ENCODE results near the gene GNAI2. TPM values are rescaled to one million over a fixed set of nuclear protein-coding genes. Genes with fewer than 3 reads are reported as not detected.

Gene GNAI2
- total and polyA plus RNA-seq, 2 donors (not counting 3 experiments of a cell fraction or from before 2014, with no cell fraction given), result 767 to 1,875 TPM

GRCh38 chr3:50246517-50246954 is 10.5 kb downstream of the GNAI2 start:
- DNase-seq (ENCODE audit: low read depth, low spot score) (peak; percentile 78), FAIRE-seq (no peak)
- peaks cover 90% of the 10 kb centered on the region for H3K4me1 ChIP-seq (ENCODE audit: control insufficient read depth, extremely low read depth, insufficient read depth, low read length)
- H2AFZ ChIP-seq (ENCODE audit: low read depth, low read length), result no peak overlapping the region
- H3K4me3 ChIP-seq (replicated peaks in 1 of 3; ENCODE audit: insufficient read depth in 1 of 3, low read depth in 1 of 3, low read length in 3 of 3), result no peak overlapping the region
- CTCF ChIA-PET, result interaction anchor here (0.5 to 3.7 kb wide), 25 partner anchors 9 to 407 kb away, joined by 3 to 134 read pairs (median 6); partner anchors contain the start of genes GNAI2, GNAT1 and IFRD2
- dilution Hi-C loops (cut with MboI; ENCODE audit: extremely low pct_ligation_motif_present, low sequenced_read_pairs), result no loop called here
- H3K27ac ChIP-seq (ENCODE audit: insufficient read depth, low read depth, low read length), result peak overlapping the region; percentile 86
- POLR2A ChIA-PET, result interaction anchor here (0.8 to 1.9 kb wide), 5 partner anchors 10 to 82 kb away, joined by 3 to 14 read pairs (median 3); partner anchors contain the start of genes GNAI2, SEMA3B and TUSC2
- H3K9me1 ChIP-seq (replicated peaks; ENCODE audit: control insufficient read depth, extremely low read depth, insufficient read depth, low read length), result no peaks in the 10 kb centered on the region
- H4K20me1 ChIP-seq (replicated peaks; ENCODE audit: control insufficient read depth, extremely low read depth, insufficient read depth, low read length), result no peaks in the 10 kb centered on the region
- H3K36me3 ChIP-seq (ENCODE audit: control insufficient read depth in 2 of 2, extremely low read depth in 1 of 2, insufficient read depth in 2 of 2, low read length in 2 of 2), result peaks cover 4 to 29% of the 10 kb centered on the region in 2 experiments
- TF ChIP-seq POLR2A (IDR thresholded peaks at IDR 0.05; ENCODE audit: low read depth, low read length) (no peak), MAX (IDR thresholded peaks at IDR 0.05; ENCODE audit: insufficient read depth, insufficient read length) (peak; percentile 12), FOS (IDR thresholded peaks at IDR 0.05; ENCODE audit: borderline replicate concordance, insufficient read depth, low read length) (peak; percentile 10)
- H3K79me2 ChIP-seq (ENCODE audit: control insufficient read depth, insufficient read depth, low read length), result peaks cover 91% of the 10 kb centered on the region
- H3K27me3 ChIP-seq (ENCODE audit: control insufficient read depth in 2 of 2, insufficient read depth in 2 of 2, low read length in 2 of 2), result no peaks in the 10 kb centered on the region
- BruUV-seq (replicated peaks), result no TSS peak
- H3K9me3 ChIP-seq (replicated peaks; ENCODE audit: control insufficient read depth, insufficient read depth, low read length), result no peaks in the 10 kb centered on the region
- H3K4me2 ChIP-seq (ENCODE audit: insufficient read depth, low read length), result peak overlapping the region; percentile 32
- intact Hi-C loops (cut with micrococcal nuclease), result loop anchor here (1.0 to 2.0 kb wide), 5 partner anchors 8 to 27 kb away; no protein-coding TSS in a partner anchor
- peak overlapping the region; percentile 56 for H3K9ac ChIP-seq (replicated peaks; ENCODE audit: extremely low read depth, insufficient read depth, low read length)

- Histone ChIP-seq H3K4me2 (ENCODE audit: insufficient read depth, low read length) (peak overlapping the region; percentile 6), H3K9me3 (replicated peaks; ENCODE audit: control insufficient read depth, insufficient read depth, low read length) (no peaks in the 10 kb centered on the region), H3K27ac (ENCODE audit: insufficient read depth, low read depth, low read length) (peak overlapping the region; percentile 63), H2AFZ (ENCODE audit: low read depth, low read length) (no peak overlapping the region), H3K79me2 (ENCODE audit: control insufficient read depth, insufficient read depth, low read length) (peaks cover 93% of the 10 kb centered on the region), H3K36me3 (ENCODE audit: control insufficient read depth in 2 of 2, extremely low read depth in 1 of 2, insufficient read depth in 2 of 2, low read length in 2 of 2) (peaks cover 6 to 41% of the 10 kb centered on the region in 2 experiments), H3K4me3 (replicated peaks in 1 of 3; ENCODE audit: insufficient read depth in 1 of 3, low read depth in 1 of 3, low read length in 3 of 3) (no peak overlapping the region), H3K27me3 (ENCODE audit: control insufficient read depth in 2 of 2, insufficient read depth in 2 of 2, low read length in 2 of 2) (no peaks in the 10 kb centered on the region), H3K9ac (replicated peaks; ENCODE audit: extremely low read depth, insufficient read depth, low read length) (peak overlapping the region; percentile 22), H4K20me1 (replicated peaks; ENCODE audit: control insufficient read depth, extremely low read depth, insufficient read depth, low read length) (no peaks in the 10 kb centered on the region), H3K9me1 (replicated peaks; ENCODE audit: control insufficient read depth, extremely low read depth, insufficient read depth, low read length) (no peaks in the 10 kb centered on the region), H3K4me1 (ENCODE audit: control insufficient read depth, extremely low read depth, insufficient read depth, low read length) (peaks cover 86% of the 10 kb centered on the region)
- POLR2A ChIA-PET, result interaction anchor here (0.7 kb wide), 1 partner anchor 13 kb away, joined by 4 read pairs; the partner anchor contains the start of gene GNAI2
- dilution Hi-C loops (cut with MboI; ENCODE audit: extremely low pct_ligation_motif_present, low sequenced_read_pairs) (no loop called here), intact Hi-C loops (cut with micrococcal nuclease) (no loop called here)
- TF ChIP-seq POLR2AphosphoS5 (IDR thresholded peaks at IDR 0.05; ENCODE audit: insufficient read depth, low read depth, low read length) (peak; percentile 54), JUN (IDR thresholded peaks at IDR 0.05; ENCODE audit: borderline replicate concordance, insufficient read depth, insufficient read length, low read depth) (peak; percentile 22), MYC (IDR thresholded peaks at IDR 0.05; ENCODE audit: low read depth, low read length) (peak; percentile 57), MAX (IDR thresholded peaks at IDR 0.05; ENCODE audit: insufficient read depth, insufficient read length) (no peak), POLR2A (IDR thresholded peaks at IDR 0.05; ENCODE audit: low read depth, low read length) (peak; percentile 39), CTCF (IDR thresholded peaks at IDR 0.05; ENCODE audit: extremely low read depth in 1 of 2, insufficient read depth in 1 of 2, low read depth in 1 of 2, low read length in 2 of 2) (no peak), GATA2 (IDR thresholded peaks at IDR 0.05; ENCODE audit: insufficient read depth, insufficient read length, low read depth, low read length) (no peak), FOS (IDR thresholded peaks at IDR 0.05; ENCODE audit: borderline replicate concordance, insufficient read depth, low read length) (peak; percentile 79), EZH2 (IDR thresholded peaks at IDR 0.05; ENCODE audit: borderline replicate concordance, low read depth, low read length, severe bottlenecking) (no peak)
- DNase-seq (ENCODE audit: low read depth, low spot score) (peak; percentile 77), FAIRE-seq (peak; percentile 98)
- BruUV-seq (replicated peaks), result no TSS peak
- CTCF ChIA-PET, result interaction anchor here (1.4 to 3.7 kb wide), 5 partner anchors 8 to 85 kb away, joined by 4 to 134 read pairs (median 12); no protein-coding TSS in a partner anchor
These were observed 12.4 kb downstream of the GNAI2 start for GRCh38 chr3:50248387-50248786.

Data from endothelial cell of umbilical vein (primary cell).